Upper lobe of right lung (tissue), 1 donor: ENCODE measurements around the gene FEZF1. TPM values are rescaled to one million over a fixed set of nuclear protein-coding genes. Genes with fewer than 3 reads are reported as not detected.

Source experiments
- ATAC-seq: fragments of 200-7000 bp; cut with Tn5 transposase; one replicate; pipeline ENCODE4 v1.9.1; 2020; ENCODE audit warnings: mild to moderate bottlenecking, moderate library complexity
- DNase-seq: peaks from one replicate; pipeline ENCODE4 v3.0.0-alpha.2; 2020
- H3K27ac ChIP-seq: fragments of 200-600 bp; one replicate; pipeline ENCODE4 v1.8.0; 2022
- H3K27me3 ChIP-seq: fragments of 200-600 bp; one replicate; pipeline ENCODE4 v1.8.0; 2022; ENCODE audit warnings: mild to moderate bottlenecking
- H3K36me3 ChIP-seq: fragments of 200-600 bp; one replicate; pipeline ENCODE4 v1.8.0; 2022
- H3K4me1 ChIP-seq: fragments of 200-600 bp; one replicate; pipeline ENCODE4 v1.8.0; 2022
- H3K4me3 ChIP-seq: fragments of 200-600 bp; one replicate; pipeline ENCODE4 v1.8.0; 2022; ENCODE audit warnings: mild to moderate bottlenecking
- H3K9me3 ChIP-seq: fragments of 200-600 bp; one replicate; pipeline ENCODE4 v1.8.0; 2022
- intact Hi-C: fragments of 100-400 bp; cut with DNase I; formaldehyde crosslinking; loops from one replicate; pipeline ENCODE4 v1.11.0; 2022
- total RNA-seq: library from RNA; stranded (reverse); fragmentation: NEBNext Ultra II Directional; extraction: Animal tissue kit (Norgen Biotek cat#: 25700); gene quantifications from one replicate; pipeline ENCODE4 v1.2.1, GENCODE V29; 2021
- TF ChIP-seq, protein P1 (sequence below): fragments of 200-600 bp; IDR thresholded peaks from one replicate; pipeline ENCODE4 v1.8.0; 2022; ENCODE audit warnings: antibody characterized with exemption
- donor health status: DM: no; HTN: yes; CAD: no; lungs with severe emphysema.

FEZF1 gene
- total RNA-seq, 1 donor from 2014 or later, result not detected

DNA sequence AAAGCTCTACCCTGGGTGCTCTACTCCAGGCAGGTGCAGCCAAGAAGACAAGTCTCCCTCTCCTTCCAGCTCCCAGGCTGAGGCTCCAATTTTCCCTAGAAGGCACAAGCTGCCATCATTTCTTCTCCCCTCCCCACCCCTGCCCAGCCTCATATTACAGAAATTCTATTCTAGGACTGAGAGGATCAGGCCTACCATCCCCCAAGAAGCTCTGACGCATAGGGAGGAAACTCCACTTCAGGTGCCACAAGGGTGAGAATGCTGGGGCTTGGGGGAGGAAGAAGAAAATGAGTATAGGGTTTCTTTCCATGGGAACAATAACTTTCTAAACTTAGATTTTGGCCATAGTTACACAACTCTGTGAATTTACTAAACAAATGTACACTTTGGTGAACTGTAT is 35.3 kb downstream of the FEZF1 start:
- Histone ChIP-seq H3K9me3 (no peaks in the 10 kb centered on the region), H3K27ac (no peak overlapping the region), H3K27me3 (no peaks in the 10 kb centered on the region), H3K4me1 (no peaks in the 10 kb centered on the region), H3K36me3 (no peaks in the 10 kb centered on the region), H3K4me3 (no peak overlapping the region)
- TF ChIP-seq, protein P1, sequence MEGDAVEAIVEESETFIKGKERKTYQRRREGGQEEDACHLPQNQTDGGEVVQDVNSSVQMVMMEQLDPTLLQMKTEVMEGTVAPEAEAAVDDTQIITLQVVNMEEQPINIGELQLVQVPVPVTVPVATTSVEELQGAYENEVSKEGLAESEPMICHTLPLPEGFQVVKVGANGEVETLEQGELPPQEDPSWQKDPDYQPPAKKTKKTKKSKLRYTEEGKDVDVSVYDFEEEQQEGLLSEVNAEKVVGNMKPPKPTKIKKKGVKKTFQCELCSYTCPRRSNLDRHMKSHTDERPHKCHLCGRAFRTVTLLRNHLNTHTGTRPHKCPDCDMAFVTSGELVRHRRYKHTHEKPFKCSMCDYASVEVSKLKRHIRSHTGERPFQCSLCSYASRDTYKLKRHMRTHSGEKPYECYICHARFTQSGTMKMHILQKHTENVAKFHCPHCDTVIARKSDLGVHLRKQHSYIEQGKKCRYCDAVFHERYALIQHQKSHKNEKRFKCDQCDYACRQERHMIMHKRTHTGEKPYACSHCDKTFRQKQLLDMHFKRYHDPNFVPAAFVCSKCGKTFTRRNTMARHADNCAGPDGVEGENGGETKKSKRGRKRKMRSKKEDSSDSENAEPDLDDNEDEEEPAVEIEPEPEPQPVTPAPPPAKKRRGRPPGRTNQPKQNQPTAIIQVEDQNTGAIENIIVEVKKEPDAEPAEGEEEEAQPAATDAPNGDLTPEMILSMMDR, result no peak
- ATAC-seq, result no peak
- DNase-seq, result no peak
- intact Hi-C loops, result no loop called here

DNA sequence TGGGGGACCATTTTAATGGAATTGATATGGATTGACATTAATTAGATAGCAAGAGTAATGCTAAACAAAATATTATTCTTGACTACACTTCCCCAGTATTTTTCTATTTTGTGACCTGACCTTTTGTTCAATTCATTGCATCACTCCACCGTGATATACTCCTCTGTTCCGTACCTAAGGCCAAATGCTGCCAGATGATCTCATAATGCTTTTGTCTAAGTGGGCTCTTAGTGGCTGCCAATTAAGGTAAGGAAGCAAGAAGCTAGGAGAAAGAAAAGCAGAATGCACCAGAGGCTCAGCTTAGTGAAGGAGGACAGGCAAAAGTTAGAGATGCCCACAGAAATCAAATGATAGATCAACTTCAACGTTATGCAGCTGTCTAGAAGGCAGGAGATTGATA is 36.4 kb downstream of the FEZF1 start:
- DNase-seq (no peak), ATAC-seq (no peak)
- no peaks in the 10 kb centered on the region for H3K27me3 ChIP-seq
- H3K4me3 ChIP-seq, result no peak overlapping the region
- intact Hi-C loops, result no loop called here
- TF ChIP-seq, protein P1, result no peak
- no peaks in the 10 kb centered on the region for H3K9me3 ChIP-seq
- H3K4me1 ChIP-seq, result no peaks in the 10 kb centered on the region
- H3K27ac ChIP-seq, result no peak overlapping the region
- H3K36me3 ChIP-seq, result no peaks in the 10 kb centered on the region

DNA sequence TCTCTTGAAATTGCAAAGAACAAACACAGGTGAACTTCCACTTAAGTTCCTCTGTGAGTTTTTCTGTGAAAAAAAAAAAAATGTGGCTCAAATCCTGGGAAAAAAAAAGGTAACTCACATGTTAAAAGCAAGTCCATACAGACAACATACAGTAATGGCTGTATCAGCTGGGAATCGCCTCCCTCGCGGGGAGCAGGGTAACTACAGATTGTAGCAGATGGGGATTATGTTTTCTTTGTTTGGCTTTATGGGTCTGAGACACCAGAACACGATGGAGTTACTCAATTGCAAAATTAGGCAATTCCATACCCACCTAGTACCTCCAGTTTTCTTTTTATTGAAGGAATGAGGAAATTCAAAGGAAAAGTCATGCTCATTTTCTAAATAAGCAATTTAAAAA is 42.3 kb downstream of the FEZF1 start:
- H3K4me3 ChIP-seq, result no peak overlapping the region
- H3K27ac ChIP-seq, result no peak overlapping the region
- TF ChIP-seq, protein P1, result no peak
- DNase-seq (no peak), ATAC-seq (no peak)
- no peaks in the 10 kb centered on the region for H3K4me1 ChIP-seq
- H3K36me3 ChIP-seq, result no peaks in the 10 kb centered on the region
- no peaks in the 10 kb centered on the region for H3K9me3 ChIP-seq
- intact Hi-C loops, result no loop called here
- H3K27me3 ChIP-seq, result no peaks in the 10 kb centered on the region

DNA sequence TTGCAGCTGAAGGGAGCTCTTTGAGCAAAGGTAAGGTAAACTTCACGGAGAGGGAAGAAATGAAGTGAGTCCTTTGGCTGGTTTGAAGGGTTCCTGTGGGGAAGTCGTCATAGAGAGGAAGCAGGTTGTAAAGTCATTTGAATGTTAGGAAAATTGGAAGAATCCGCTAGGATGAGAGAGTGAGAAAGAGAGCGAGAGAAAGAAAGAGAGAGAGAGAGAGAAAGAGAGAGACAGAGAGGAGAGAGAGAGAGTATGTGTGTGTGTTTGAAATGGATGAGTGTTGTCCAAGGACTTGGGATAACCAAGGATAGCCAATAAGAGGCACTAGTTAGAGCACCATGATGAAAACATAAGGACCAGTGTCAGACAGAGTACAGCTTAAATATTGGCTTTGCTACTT is 43.1 kb downstream of the FEZF1 start:
- Histone ChIP-seq H3K27me3 (no peaks in the 10 kb centered on the region), H3K9me3 (no peaks in the 10 kb centered on the region)
- no peak for ATAC-seq

DNA sequence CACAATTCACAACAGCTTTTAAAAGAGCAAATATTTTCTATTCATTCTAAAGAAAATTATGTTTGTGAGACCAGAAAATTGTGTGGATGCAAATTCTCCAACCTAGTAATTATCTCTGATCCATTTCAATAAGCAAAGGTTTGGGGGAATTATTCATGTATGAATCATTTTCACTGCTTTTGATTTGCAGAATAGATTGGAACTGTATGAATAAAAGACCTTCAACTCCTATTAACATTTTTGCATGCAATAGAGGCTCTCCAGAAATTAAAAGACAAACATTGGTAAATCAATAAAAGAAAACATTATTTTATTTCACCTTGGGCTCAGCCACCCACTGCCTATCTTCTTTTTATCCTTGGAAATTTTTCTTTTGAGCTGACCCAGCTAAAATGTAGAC is 43.5 kb downstream of the FEZF1 start:
- intact Hi-C loops, result no loop called here
- H3K27me3 ChIP-seq, result no peaks in the 10 kb centered on the region

More for the DNA sequence above, 43.1 kb downstream of the FEZF1 start:
- Histone ChIP-seq H3K4me1 (no peaks in the 10 kb centered on the region), H3K4me3 (no peak overlapping the region), H3K27ac (no peak overlapping the region), H3K36me3 (no peaks in the 10 kb centered on the region)
- TF ChIP-seq, protein P1, result no peak
- intact Hi-C loops, result no loop called here
- no peak for DNase-seq

More for the DNA sequence above, 43.5 kb downstream of the FEZF1 start:
- TF ChIP-seq, protein P1, result no peak
- no peak overlapping the region for H3K4me3 ChIP-seq
- H3K36me3 ChIP-seq, result no peaks in the 10 kb centered on the region
- DNase-seq (no peak), ATAC-seq (no peak)
- H3K27ac ChIP-seq, result no peak overlapping the region
- H3K9me3 ChIP-seq, result no peaks in the 10 kb centered on the region
- no peaks in the 10 kb centered on the region for H3K4me1 ChIP-seq
